ENCODE results near the gene ABCG1.

GRCh38 chr21:42213082-42213774 lies 5.7 kb upstream of the ABCG1 start:
- TF ChIP-seq GATA2 (IDR thresholded peaks at IDR 0.05; ENCODE audit: low read depth, low read length) (no peak), GATA3 (IDR thresholded peaks at IDR 0.05; ENCODE audit: low read depth, low read length) (no peak)
